Common myeloid progenitor, CD34-positive (primary cell): ENCODE data around the gene ETHE1.
A peak's percentile ranks its signal among the peaks of the same experiment; 100 is the strongest.

Source experiments
- CTCF ChIA-PET: fragments of 350-600 bp; sonication (Branson Sonifier 250); formaldehyde crosslinking; loops from one replicate; lab custom pipeline; 2021; ENCODE audit warnings: antibody characterized with exemption; lab: Charles Lee
- POLR2A ChIA-PET: fragments of 350-600 bp; sonication (Branson Sonifier 250); formaldehyde crosslinking; loops from one replicate; lab custom pipeline; 2021; ENCODE audit warnings: antibody characterized with exemption; lab: Charles Lee
- DNase-seq, 3 donors: peaks; one replicate each; pipeline versions ENCODE4 v3.0.0 to v3.0.0-alpha.2; 2013
- H3K27ac ChIP-seq, 2 experiments: 1 replicate in 1 of 2; 2 replicates in 1 of 2; pipeline ENCODE4 v1.7.0; 2013; ENCODE audit warnings: inconsistent platforms in 2 of 2, low read length in 2 of 2, mild to moderate bottlenecking in 2 of 2, low read depth in 1 of 2, moderate library complexity in 1 of 2; ENCODE audit not compliant: severe bottlenecking in 2 of 2, insufficient read depth in 1 of 2, poor library complexity in 1 of 2
- H3K27me3 ChIP-seq, 5 experiments: replicated peaks in 2 of 5; 1 replicate in 3 of 5; 2 replicates in 2 of 5; pipeline versions ENCODE4 v1.6.1 to v1.7.0; 2013; ENCODE audit warnings: low read length in 4 of 5, mild to moderate bottlenecking in 2 of 5, moderate library complexity in 2 of 5, inconsistent platforms in 1 of 5; ENCODE audit not compliant: insufficient read depth in 5 of 5, control insufficient read depth in 4 of 5
- H3K36me3 ChIP-seq, 4 experiments: 1 replicate in 2 of 4; 2 replicates in 2 of 4; pipeline versions ENCODE4 v1.6.1 to v1.7.0; 2013; ENCODE audit warnings: low read length in 3 of 4, control low read depth in 1 of 4, mild to moderate bottlenecking in 1 of 4; ENCODE audit not compliant: control insufficient read depth in 4 of 4, insufficient read depth in 4 of 4
- H3K4me1 ChIP-seq, 4 experiments: 1 replicate in 3 of 4; 2 replicates in 1 of 4; pipeline versions ENCODE4 v1.6.1 to v1.7.1; 2013; ENCODE audit warnings: low read length in 3 of 4, mild to moderate bottlenecking in 3 of 4, control low read depth in 1 of 4, inconsistent platforms in 1 of 4, moderate library complexity in 1 of 4; ENCODE audit not compliant: control insufficient read depth in 4 of 4, insufficient read depth in 4 of 4; ENCODE audit errors: control extremely low read depth in 1 of 4
- H3K4me3 ChIP-seq, 7 experiments: 1 replicate in 4 of 7; 2 replicates in 3 of 7; pipeline versions ENCODE4 v1.5.1 to v1.7.0; 2013; ENCODE audit warnings: mild to moderate bottlenecking in 7 of 7, low read length in 6 of 7, moderate library complexity in 6 of 7, inconsistent platforms in 2 of 7, low read depth in 2 of 7, control low read depth in 1 of 7; ENCODE audit not compliant: insufficient read depth in 4 of 7, control insufficient read depth in 1 of 7; ENCODE audit errors: extremely low read depth in 1 of 7
- H3K9me3 ChIP-seq, 5 experiments: 1 replicate in 4 of 5; 2 replicates in 1 of 5; pipeline versions ENCODE4 v1.6.1 to v1.7.1; 2013; ENCODE audit warnings: low read length in 4 of 5, mild to moderate bottlenecking in 2 of 5, inconsistent platforms in 1 of 5, low read depth in 1 of 5, moderate library complexity in 1 of 5; ENCODE audit not compliant: control insufficient read depth in 4 of 5, insufficient read depth in 2 of 5; ENCODE audit errors: control extremely low read depth in 1 of 5
- WGBS: methylation state at CpG from one replicate; pipeline ENCODE4 v1.1.5; 2013; ENCODE audit not compliant: insufficient coverage; 5-methylcytosine and 5-hydroxymethylcytosine counted together

Gene ETHE1

GRCh38 chr19:43468354-43469159 is 58.4 kb downstream of the ETHE1 start:
- Histone ChIP-seq H3K36me3 (no peaks in the 10 kb centered on the region), H3K4me3 (no peak overlapping the region), H3K27me3 (peaks cover 0 to 6% (median 0%) of the 10 kb centered on the region in 5 experiments), H3K27ac (no peak overlapping the region), H3K9me3 (no peaks in the 10 kb centered on the region), H3K4me1 (peaks cover 3 to 49% (median 45%) of the 10 kb centered on the region in 4 experiments)
- POLR2A ChIA-PET, result no interaction called here
- 100% methylated on average over 2 of the region's 4 CpGs for WGBS
- DNase-seq, result peak in 2 of 3 donors; percentile 37
- CTCF ChIA-PET, result interaction anchor here (1.5 to 1.8 kb wide), 3 partner anchors 11 to 51 kb away, joined by 4 read pairs; no protein-coding TSS in a partner anchor

- CTCF ChIA-PET, result interaction anchor here (1.5 to 1.8 kb wide), 3 partner anchors 12 to 52 kb away, joined by 4 read pairs; no protein-coding TSS in a partner anchor
- Histone ChIP-seq H3K27ac (no peak overlapping the region), H3K27me3 (peaks cover 0 to 6% (median 0%) of the 10 kb centered on the region in 5 experiments), H3K4me1 (peaks cover 3 to 54% (median 50%) of the 10 kb centered on the region in 4 experiments), H3K36me3 (no peaks in the 10 kb centered on the region), H3K9me3 (no peaks in the 10 kb centered on the region), H3K4me3 (peak overlapping the region in 1 of 7 experiments; percentile 37)
- 71% methylated on average over 2 of the region's 4 CpGs for WGBS
- DNase-seq, result peak; percentile 56 to 88 (median 87)
- POLR2A ChIA-PET, result no interaction called here
These were observed 59.3 kb downstream of the ETHE1 start for GRCh38 chr19:43467730-43468129.

GRCh38 chr19:43467276-43467675 is 59.7 kb downstream of the ETHE1 start:
- Histone ChIP-seq H3K27ac (no peak overlapping the region), H3K36me3 (no peaks in the 10 kb centered on the region), H3K4me1 (peaks cover 3 to 52% (median 47%) of the 10 kb centered on the region in 4 experiments), H3K4me3 (no peak overlapping the region), H3K27me3 (peaks cover 0 to 6% (median 0%) of the 10 kb centered on the region in 5 experiments), H3K9me3 (no peaks in the 10 kb centered on the region)
- DNase-seq, result no peak
- CTCF ChIA-PET, result interaction anchor here (1.5 to 1.8 kb wide), 3 partner anchors 13 to 52 kb away, joined by 4 read pairs; no protein-coding TSS in a partner anchor
- POLR2A ChIA-PET, result no interaction called here
- 87% methylated on average over 6 of the region's 6 CpGs for WGBS

DNA sequence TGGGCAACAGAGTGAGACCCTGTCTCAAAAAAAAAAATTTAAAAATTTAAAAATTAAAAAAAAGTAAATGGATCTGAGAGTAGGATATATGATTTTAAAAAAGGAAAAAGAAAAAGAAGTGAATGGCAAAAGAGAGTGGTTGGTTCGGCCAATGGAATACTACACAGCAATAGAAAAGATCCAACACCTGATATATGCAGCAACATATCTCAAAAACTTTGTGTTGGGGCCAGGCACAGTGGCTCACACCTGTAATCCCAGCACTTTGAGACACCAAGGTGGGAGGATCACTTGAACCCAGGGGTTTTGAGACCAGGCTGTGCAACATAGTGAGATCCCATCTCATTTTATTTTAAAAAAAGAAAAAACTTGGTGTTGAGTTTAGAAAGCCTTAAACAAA is 60.2 kb downstream of the ETHE1 start:
- POLR2A ChIA-PET, result no interaction called here
- peaks cover 0 to 6% (median 0%) of the 10 kb centered on the region in 5 experiments for H3K27me3 ChIP-seq
- H3K4me1 ChIP-seq, result peaks cover 3 to 49% (median 44%) of the 10 kb centered on the region in 4 experiments
- DNase-seq, result no peak
- no CpG with 5 or more reads among the region's 1 CpG for WGBS
- H3K9me3 ChIP-seq, result no peaks in the 10 kb centered on the region
- CTCF ChIA-PET, result interaction anchor here (1.8 kb wide), 1 partner anchor 52 kb away, joined by 4 read pairs; no protein-coding TSS in a partner anchor
- no peak overlapping the region for H3K4me3 ChIP-seq
- H3K36me3 ChIP-seq, result no peaks in the 10 kb centered on the region
- H3K27ac ChIP-seq, result no peak overlapping the region

DNA sequence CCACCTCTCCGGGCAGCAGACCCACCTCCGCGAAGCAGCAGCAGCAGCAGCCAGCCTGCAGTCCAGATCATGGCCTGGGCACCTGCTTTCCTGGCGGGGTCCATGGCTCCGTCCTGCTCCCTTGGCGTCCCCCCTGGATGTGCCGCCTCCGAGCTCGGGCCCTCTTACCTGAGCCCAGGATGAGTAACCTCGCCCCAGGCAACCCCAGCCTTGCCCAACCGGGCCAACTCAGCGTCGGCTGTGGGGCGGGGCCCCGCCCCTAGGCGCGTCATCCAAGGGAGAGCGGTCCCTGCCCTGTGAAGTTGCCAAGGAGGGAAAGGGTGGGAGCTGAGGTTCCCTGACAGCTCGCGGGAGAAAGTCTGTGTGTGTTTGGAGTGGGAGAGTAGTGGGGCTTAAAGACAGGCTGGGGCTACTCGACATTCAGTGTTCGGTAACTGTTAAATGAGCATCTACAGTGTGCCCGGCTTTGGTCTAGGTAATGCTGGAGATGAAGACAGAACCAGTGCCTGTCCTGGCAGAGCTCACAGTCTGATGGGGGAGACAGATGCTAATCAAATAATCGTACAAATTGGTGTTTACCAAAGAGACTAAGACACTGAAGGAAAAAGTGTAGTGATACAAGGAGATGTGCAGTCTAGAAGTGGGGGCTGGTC is 61.4 kb downstream of the ETHE1 start, which contains the start of gene LYPD3:
Gene LYPD3, minus strand, starts transcription at position 141 of the 653 bp plus-strand sequence. Its CDS starts 37 bp downstream, at position 104.
- peaks cover 3 to 44% (median 38%) of the 10 kb centered on the region in 4 experiments for H3K4me1 ChIP-seq
- H3K9me3 ChIP-seq, result no peaks in the 10 kb centered on the region
- DNase-seq, result no peak
- H3K27me3 ChIP-seq, result peaks cover 0 to 6% (median 0%) of the 10 kb centered on the region in 5 experiments
- peak within 1 kb of the TSS in 1 of 2 experiments; percentile 61 for H3K27ac ChIP-seq
- no peaks in the 10 kb centered on the region for H3K36me3 ChIP-seq
- ChIA-PET CTCF (interaction anchor here (1.0 to 1.5 kb wide), 4 partner anchors 9 to 26 kb away, joined by 3 to 5 read pairs (median 4); no protein-coding TSS in a partner anchor), POLR2A (no interaction called here)
- WGBS, result 58% methylated on average over 24 of the region's 24 CpGs
- H3K4me3 ChIP-seq, result peak within 1 kb of the TSS; percentile 58 to 92 (median 79)

- 11% methylated on average over 32 of the region's 33 CpGs for WGBS
- Histone ChIP-seq H3K9me3 (no peaks in the 10 kb centered on the region), H3K4me1 (peaks cover 3 to 43% (median 38%) of the 10 kb centered on the region in 4 experiments), H3K27ac (peak overlapping the region in 1 of 2 experiments; percentile 61), H3K4me3 (peak overlapping the region; percentile 58 to 92 (median 79)), H3K36me3 (no peaks in the 10 kb centered on the region), H3K27me3 (peaks cover 0 to 6% (median 0%) of the 10 kb centered on the region in 5 experiments)
- no peak for DNase-seq
- ChIA-PET POLR2A (interaction anchor here (0.8 to 2.2 kb wide), 4 partner anchors 9 to 40 kb away, joined by 3 to 6 read pairs (median 4); partner anchors contain the start of gene PHLDB3), CTCF (interaction anchor here (0.7 to 2.7 kb wide), 8 partner anchors 9 to 61 kb away, joined by 3 to 8 read pairs (median 4); no protein-coding TSS in a partner anchor)
These were observed 62.7 kb downstream of the ETHE1 start for GRCh38 chr19:43464134-43464775.
